ENCODE results near the gene MEGF8. TPM values are rescaled to one million over a fixed set of nuclear protein-coding genes. Genes with fewer than 3 reads are reported as not detected.

Gene MEGF8
- total and polyA plus RNA-seq, 2 donors (not counting 3 experiments of a cell fraction or from before 2014, with no cell fraction given) = 20.6 to 39.6 TPM

- Histone ChIP-seq H3K79me2 (ENCODE audit: control insufficient read depth, insufficient read depth, low read length) (no peaks in the 10 kb centered on the region), H3K27ac (ENCODE audit: insufficient read depth, low read depth, low read length) (peak overlapping the region; percentile 23), H4K20me1 (replicated peaks; ENCODE audit: control insufficient read depth, extremely low read depth, insufficient read depth, low read length) (no peaks in the 10 kb centered on the region), H3K27me3 (ENCODE audit: control insufficient read depth in 2 of 2, insufficient read depth in 2 of 2, low read length in 2 of 2) (no peaks in the 10 kb centered on the region), H3K4me3 (replicated peaks in 1 of 3; ENCODE audit: insufficient read depth in 1 of 3, low read depth in 1 of 3, low read length in 3 of 3) (no peak overlapping the region), H3K4me1 (ENCODE audit: control insufficient read depth, extremely low read depth, insufficient read depth, low read length) (peaks cover 29% of the 10 kb centered on the region), H3K9me3 (replicated peaks; ENCODE audit: control insufficient read depth, insufficient read depth, low read length) (no peaks in the 10 kb centered on the region), H3K9me1 (replicated peaks; ENCODE audit: control insufficient read depth, extremely low read depth, insufficient read depth, low read length) (no peaks in the 10 kb centered on the region), H3K9ac (replicated peaks; ENCODE audit: extremely low read depth, insufficient read depth, low read length) (no peak overlapping the region), H3K36me3 (ENCODE audit: control insufficient read depth in 2 of 2, extremely low read depth in 1 of 2, insufficient read depth in 2 of 2, low read length in 2 of 2) (no peaks in the 10 kb centered on the region), H2AFZ (ENCODE audit: low read depth, low read length) (no peak overlapping the region), H3K4me2 (ENCODE audit: insufficient read depth, low read length) (peak overlapping the region; percentile 81)
- dilution Hi-C loops (cut with MboI; ENCODE audit: extremely low pct_ligation_motif_present, low sequenced_read_pairs) = no loop called here
- CTCF ChIA-PET = interaction anchor here (0.8 to 2.3 kb wide), 3 partner anchors 15 to 19 kb away, joined by 3 to 14 read pairs (median 3); no protein-coding TSS in a partner anchor
- POLR2A ChIA-PET = no interaction called here
- DNase-seq (ENCODE audit: low read depth, low spot score) = peak; percentile 35
- FAIRE-seq = peak; percentile 53
- no TSS peak for BruUV-seq (replicated peaks)
- TF ChIP-seq POLR2AphosphoS5 (IDR thresholded peaks at IDR 0.05; ENCODE audit: insufficient read depth, low read depth, low read length) = no peak
- no peak for TF ChIP-seq POLR2A (IDR thresholded peaks at IDR 0.05; ENCODE audit: low read depth, low read length)
- TF ChIP-seq, protein P1, sequence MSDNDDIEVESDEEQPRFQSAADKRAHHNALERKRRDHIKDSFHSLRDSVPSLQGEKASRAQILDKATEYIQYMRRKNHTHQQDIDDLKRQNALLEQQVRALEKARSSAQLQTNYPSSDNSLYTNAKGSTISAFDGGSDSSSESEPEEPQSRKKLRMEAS (IDR thresholded peaks at IDR 0.05; ENCODE audit: insufficient read depth, insufficient read length) = no peak
- TF ChIP-seq MYC (IDR thresholded peaks at IDR 0.05; ENCODE audit: low read depth, low read length) = no peak
- no peak for TF ChIP-seq GATA2 (IDR thresholded peaks at IDR 0.05; ENCODE audit: insufficient read depth, insufficient read length, low read depth, low read length)
- no peak for TF ChIP-seq CTCF (IDR thresholded peaks at IDR 0.05; ENCODE audit: extremely low read depth in 1 of 2, insufficient read depth in 1 of 2, low read depth in 1 of 2, low read length in 2 of 2)
- intact Hi-C loops (cut with micrococcal nuclease) = loop anchor here (1.0 to 2.0 kb wide), 2 partner anchors 17 to 178 kb away; no protein-coding TSS in a partner anchor
These were observed 96.2 kb downstream of the MEGF8 start for GRCh38 chr19:42421591-42422031.

All from endothelial cell of umbilical vein (primary cell).